Glomerular visceral epithelial cell (primary cell): Measurements from ENCODE around the gene RAD51.

Experiments
- DNase-seq: peaks from one replicate; pipeline ENCODE4 v3.0.0-alpha.2; 2016; ENCODE audit errors: extremely low spot score

The RAD51 gene

DNA sequence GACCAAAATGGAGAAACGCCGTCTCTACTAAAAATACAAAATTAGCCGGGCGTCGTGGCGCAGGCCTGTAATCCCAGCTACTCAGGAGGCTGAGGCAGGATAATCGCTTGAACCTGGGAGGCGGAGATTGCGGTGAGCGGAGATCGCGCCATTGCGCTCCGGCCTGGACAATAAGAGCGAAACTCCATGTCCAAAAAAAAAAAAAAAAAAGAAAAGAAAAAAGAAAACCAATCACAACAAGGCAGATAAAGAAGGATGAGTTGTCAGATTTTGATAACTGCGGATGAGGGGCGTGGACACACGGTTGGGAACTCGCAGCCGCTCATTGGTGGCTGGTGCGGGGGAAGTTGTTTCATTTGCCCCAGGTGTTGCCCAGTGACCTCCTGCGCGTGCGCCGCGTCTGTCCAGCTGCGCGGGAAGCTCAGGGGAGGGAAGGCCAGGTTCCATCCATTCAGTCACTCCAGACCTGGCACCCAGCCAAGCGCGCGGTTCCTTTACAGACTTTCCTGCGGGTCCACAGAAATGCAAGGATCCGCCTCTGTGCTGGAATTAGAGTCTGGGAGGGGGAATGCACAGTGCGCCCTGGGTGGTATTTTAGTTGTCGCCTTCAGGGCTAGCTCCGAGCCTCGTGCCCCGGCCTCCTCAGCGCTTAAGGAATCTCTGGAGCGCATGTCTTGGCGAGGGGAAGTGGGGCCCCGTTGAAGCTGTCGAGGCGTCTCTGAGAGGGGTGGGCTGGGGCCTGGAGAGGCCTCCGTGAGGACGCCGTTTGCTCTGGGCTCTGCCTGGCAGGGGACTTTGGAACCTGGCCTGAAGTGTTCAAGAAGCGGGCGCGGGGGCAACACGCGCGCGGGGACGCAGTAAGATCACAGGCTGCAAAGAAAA is 68.2 kb downstream of the RAD51 start:
- DNase-seq, result peak; percentile 73

GRCh38 chr15:40763801-40764628 is 69.0 kb downstream of the RAD51 start, which contains the start of gene GCHFR:
GCHFR (plus strand) TSS chr15:40764068; CDS start chr15:40764181, 113 bp downstream.
- DNase-seq, result peak; percentile 72

DNA sequence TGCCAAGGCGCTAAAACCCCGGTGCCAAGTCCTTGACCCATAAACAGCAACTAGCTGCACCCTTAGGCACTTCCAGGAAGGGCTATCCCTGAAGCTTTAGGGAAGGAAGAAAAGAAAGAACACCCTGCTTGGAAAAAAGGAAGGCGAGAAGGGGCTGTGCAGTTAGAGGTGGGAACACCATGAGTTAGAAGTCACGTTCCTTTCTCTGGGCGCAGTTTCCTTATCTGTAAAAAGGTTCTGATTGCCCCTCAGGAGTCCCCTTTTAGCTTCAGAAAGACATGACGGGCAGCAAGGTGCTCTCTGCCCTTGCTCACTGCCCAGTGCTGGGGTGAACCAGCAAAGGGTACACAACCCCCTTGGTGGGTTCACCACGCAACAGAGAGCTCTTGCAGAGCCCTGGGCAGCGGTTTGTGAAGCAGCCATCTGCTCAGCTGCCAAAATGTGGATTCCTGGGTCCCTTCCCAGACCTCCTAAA is 69.7 kb downstream of the RAD51 start:
- DNase-seq, result no peak

DNA sequence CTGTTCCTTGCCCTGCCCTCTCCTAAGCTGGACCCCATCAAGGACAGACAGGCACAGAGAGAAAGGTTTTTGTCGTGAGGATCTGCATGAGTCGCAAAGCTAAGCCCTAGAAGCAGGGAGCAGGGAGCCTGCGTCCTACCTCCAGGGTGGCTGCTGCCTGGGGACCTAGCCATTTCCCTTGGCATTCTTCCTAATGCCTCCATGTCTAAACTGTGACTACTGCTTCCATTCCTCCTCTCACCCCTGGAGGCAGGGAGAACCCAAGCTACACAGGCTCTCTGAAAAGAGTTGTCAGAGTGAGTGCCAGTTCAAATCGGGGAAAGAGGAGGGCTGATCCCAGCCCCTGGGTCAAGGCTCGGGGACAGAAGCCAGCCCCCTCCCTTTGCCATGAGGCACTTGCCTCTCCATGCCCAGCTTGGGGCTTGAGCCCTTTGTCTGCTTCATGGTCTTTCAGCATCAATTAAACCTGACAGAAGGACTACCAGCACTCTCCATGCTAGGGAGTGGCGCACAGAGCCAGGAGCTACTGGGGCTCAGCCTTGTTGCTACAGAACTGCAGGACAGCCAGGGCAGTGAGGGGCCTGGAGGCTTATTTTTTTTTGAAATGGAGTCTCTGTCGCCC is 71.3 kb downstream of the RAD51 start:
- DNase-seq, result no peak

DNA sequence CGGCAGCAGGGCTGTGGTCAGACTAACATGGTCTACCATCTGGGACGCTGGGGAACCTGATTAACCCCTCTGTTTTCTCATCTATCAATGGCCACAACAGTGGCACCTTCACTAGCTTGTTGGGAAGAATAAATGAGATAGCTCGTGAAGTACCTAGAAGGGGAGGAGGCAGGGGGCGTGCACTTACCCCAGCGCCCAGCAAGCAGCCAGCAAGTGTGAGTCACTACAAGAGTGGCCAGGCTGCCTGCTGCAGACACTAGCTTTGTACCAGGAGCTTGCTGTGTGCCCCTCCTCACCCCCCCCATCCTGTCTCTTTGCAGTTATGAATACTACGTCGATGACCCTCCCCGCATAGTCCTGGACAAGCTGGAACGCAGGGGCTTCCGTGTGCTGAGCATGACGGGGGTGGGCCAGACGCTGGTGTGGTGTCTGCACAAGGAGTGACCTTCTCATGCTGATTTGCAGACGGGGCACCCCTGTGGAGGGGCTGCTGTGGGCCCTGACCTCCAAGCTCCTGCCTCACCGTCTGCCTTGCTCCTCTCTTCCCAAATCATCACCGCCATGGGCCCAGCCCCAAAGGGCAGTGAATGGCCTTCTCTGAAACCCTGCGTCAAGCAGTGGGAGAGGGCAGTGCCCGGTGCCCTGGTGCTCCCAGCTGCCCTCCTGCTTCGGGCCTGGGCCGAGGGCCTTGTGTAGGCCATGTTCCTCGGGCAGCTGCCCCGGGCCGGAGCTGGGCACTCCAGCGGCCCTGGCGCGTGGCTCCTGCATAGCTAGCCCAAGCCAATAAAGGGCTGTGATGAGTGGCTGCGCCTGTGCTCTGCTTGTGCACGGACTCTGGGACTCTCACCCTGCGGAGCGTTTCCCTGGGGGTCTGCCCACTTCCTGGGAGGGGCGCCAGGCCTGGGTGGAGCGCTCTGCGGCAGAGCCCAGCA is 72.2 kb downstream of the RAD51 start:
- peak; percentile 75 for DNase-seq

GRCh38 chr15:40767838-40768500 is 73.0 kb downstream of the RAD51 start:
- DNase-seq, result no peak

- no peak for DNase-seq
These were observed 73.7 kb downstream of the RAD51 start for GRCh38 chr15:40768521-40769273.

GRCh38 chr15:40769274-40770146 is 74.5 kb downstream of the RAD51 start, which contains the start of gene C15orf62:
C15orf62 (plus strand) TSS chr15:40769980; CDS start chr15:40770496, 516 bp downstream.
- peak; percentile 99 for DNase-seq

DNA sequence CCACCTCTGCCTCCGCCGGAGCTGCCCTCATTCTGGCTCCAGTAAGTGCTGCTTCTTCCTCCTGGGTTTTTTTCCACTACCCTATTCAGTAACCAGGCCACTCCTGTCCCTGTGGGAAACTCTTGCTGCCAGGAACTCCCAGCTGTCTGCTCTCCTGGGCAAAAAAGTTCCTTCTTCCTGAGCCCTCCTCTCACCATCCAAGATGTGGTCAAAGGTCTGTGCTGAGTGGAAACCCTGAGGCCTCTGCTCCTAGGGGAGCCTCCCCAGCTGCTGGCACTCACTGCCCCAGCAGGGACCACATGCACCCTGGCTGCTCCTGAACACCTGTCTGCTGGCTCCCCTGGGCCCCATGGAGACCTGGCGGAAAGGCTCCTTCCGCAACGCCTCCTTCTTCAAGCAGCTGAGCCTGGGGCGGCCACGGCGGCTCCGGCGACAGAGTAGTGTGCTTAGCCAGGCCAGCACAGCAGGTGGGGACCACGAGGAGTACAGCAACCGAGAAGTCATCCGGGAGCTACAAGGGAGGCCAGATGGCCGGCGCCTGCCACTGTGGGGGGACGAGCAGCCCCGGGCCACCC is 75.3 kb downstream of the RAD51 start:
- DNase-seq, result no peak

DNA sequence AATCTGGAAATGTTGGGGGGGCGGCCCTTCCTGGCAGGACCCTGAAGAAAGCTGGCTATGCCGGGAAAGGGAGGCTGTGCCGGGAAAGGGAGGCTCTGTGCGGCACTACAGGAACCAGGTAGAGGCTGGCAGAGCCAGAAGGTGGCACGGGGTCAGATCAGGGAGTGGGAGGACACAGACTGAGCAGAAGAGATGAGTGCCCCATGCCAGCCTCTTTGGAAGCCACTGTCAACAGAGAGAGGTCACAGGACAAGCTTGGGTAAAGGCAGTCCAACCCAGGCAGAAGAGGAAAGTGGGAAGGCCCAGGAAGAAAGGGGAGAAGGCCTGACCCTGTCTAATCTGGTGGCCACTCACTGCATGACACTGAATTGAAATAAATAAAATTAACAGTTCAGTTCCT is 76.3 kb downstream of the RAD51 start:
- no peak for DNase-seq

DNA sequence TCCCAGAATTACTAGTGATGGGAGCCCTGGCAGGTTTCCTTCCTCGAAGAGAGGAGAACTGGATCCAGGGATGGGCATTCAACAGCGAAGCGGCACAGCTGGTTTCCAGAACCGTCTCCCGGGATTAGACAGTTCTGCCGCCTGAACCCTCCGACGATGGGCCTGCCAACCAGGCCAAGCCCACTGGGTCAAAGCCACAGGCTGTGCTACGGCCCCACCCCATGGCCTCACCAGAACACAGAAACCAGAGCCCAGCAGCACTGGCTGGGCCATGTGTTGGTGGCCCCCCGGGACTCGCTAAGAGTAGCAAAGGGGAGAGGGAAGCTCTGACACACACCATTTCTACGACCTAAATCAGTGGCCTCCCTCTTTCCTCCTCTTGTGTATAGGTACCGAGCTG is 77.0 kb downstream of the RAD51 start:
- no peak for DNase-seq

DNA sequence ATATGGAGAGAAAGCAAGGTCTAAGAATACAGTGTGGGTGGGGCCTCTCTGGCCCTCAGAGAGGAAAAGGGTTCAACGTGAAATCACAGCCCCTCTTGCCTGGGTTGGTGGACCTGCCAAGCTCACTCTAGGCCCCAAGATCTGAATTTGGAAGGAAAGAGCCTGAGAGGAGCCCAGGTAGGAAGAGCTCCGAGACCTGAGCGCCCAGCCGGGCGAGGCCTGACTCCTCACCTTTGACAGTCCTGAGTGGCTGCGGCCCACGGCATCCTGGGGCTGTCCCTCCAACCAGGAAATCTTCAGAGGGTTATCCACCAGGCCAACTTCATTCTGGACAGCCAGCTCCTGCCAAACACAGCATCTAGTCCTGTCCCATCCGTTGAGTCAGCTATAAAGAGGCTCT is 78.5 kb downstream of the RAD51 start:
- no peak for DNase-seq

DNA sequence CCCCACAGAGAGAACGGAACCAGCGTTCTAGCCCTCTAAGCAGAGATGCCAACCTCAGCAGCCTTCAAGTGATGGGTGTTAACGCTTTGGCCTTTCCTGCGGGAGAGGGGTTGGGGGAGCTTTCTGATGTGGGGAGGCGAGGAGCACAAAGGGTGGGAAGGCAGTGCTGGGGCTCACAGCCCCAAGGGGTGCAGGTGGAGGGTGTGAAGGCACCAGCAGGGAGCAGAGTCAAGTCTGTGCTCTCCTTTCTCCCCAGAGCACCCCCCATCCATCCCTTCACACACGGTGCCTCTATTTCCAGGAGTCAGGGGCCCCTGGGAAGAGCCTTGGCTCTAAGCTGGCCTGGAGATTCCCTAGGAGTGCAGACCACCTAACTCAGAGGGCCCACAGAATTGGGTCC is 78.9 kb downstream of the RAD51 start:
- no peak for DNase-seq

DNA sequence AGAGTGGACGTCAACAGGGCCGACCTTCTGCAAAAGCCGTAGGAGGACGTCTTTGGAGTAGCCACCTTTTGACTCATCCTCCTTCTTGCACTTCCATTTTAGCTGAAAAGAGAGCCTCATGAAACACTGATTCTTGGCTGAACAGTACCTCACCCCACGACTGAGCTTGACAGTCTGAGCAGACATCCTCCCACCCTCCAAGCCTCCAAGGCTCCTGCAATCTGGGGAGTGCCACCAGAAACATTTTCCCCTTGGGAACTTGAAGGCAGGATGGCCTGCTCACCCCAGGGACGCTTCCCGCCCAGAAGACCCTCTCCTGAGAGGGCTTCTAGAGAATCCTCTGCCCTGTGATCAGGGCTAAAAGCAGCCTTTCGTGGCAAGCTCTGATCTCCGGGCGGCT is 80.0 kb downstream of the RAD51 start:
- no peak for DNase-seq

DNA sequence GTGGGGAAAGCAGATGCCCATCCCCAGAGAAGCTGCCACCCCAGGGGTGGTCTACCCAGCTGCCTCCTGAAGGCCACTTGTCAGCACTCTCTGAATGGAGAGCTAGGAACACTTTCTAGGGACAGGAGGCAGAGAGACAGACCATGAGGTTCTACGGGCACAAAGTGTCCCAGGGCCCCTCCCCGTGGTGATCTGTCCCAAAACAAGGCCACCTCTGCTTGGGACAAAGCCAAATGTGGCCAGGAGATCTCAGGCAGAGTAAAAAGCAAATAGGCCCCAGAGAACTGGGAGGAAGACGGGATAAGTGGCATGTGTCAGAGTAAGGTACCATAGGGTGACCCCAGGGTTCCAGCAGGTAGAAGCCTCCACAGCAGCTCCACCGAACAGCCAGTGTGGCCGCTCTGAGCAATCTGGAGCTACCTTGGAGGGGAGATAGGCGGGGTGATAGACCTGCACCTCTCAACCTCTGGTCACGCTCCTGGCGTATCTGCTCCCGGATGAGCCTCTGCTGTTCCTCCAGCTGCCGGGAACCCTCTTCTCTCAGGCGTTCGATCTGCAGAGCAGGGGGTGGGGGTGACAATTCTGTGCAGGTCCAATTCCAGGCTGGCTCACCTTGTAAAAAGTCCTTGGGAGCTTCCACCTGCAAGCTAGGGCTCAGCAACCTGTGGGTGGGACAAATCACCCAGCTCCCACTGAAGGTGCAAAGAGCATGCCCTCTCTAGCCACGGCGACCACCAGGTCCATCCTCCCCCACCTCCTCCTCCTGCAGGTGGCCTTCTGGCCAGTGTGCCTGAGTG is 81.0 kb downstream of the RAD51 start:
- no peak for DNase-seq

DNA sequence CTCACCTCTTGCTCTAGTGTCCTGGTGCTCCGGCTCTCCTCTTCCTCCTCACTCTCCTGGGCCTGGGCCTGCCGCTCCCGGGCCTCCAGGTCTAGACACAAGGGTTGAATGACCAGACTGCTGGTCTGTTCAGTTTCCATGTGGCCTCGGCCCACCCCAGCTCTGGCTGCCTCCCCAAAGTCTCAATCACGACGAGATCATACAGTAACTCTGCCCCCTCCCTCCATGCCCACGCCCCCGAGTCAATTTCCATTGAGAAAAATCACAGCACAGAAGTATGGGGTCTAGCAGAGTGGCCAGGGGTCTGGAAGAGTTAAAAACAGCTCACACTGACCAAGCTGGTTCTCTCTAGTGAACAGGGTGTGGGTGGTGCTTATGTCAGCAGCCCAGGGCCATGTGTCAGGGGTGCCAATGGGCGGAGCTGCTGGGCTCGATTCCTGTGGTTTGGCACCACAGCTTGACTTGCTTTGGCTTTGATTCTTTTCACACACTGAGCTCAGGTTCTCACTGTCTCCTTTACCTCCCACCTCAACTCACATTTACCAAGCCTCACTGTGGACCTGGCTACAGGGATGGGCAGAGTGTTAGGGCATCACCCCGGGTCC is 81.7 kb downstream of the RAD51 start:
- DNase-seq, result peak; percentile 89
